Transverse colon (tissue), 3 donors: Measurements from ENCODE around the gene CSRP3.

Experiments used
- CTCF ChIP-seq, 5 experiments: fragments of 200-600 bp in 3 of 5; fragments of 450-650 bp in 2 of 5; sonication (generic) in 3 of 5; IDR thresholded peaks; 1 replicate in 2 of 5; 2 replicates in 3 of 5; pipeline ENCODE4 v1.5.1; 2016 to 2017; ENCODE audit warnings: antibody characterized with exemption in 5 of 5, inconsistent platforms in 3 of 5, mild to moderate bottlenecking in 2 of 5, moderate library complexity in 1 of 5
- POLR2A ChIP-seq: fragments of 450-650 bp; IDR thresholded peaks from one replicate; pipeline ENCODE4 v1.6.1; 2016; ENCODE audit warnings: antibody characterized with exemption, mild to moderate bottlenecking, moderate library complexity

- TF ChIP-seq CTCF (IDR thresholded peaks at IDR 0.05) (no peak), POLR2A (no peak)
Observed at GRCh38 chr11:19246816-19247215, 45.0 kb upstream of the CSRP3 start.
